Left forelimb (tissue), 1 donor: Measurements from ENCODE around the gene SLPI.

Experiments
- DNase-seq: peaks from one replicate; pipeline ENCODE4 v3.0.0-alpha.2; 2018; ENCODE audit warnings: low spot score

Gene SLPI

DNA sequence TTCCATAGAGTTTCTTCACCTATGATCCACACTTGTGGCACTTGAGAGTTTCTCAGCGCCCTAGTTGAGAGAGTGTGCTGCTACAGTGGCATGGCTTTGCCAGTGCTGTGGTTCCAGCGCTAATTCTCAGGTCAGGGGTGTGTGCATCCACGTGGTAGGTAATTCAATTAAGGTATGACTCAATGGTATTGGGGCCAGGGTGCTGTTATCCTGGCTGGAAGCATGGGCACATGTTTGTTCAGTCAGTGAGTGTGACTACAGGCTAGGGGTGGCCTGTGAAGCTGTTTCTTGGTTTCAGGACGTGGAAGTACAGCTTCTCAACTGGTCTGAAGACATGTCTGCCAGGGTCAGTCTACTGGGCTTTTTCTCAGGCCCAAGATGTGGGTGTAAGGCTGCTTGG lies 36.2 kb downstream of the SLPI start:
- DNase-seq, result no peak

GRCh38 chr20:45212836-45213235 lies 41.5 kb downstream of the SLPI start:
- no peak for DNase-seq

DNA sequence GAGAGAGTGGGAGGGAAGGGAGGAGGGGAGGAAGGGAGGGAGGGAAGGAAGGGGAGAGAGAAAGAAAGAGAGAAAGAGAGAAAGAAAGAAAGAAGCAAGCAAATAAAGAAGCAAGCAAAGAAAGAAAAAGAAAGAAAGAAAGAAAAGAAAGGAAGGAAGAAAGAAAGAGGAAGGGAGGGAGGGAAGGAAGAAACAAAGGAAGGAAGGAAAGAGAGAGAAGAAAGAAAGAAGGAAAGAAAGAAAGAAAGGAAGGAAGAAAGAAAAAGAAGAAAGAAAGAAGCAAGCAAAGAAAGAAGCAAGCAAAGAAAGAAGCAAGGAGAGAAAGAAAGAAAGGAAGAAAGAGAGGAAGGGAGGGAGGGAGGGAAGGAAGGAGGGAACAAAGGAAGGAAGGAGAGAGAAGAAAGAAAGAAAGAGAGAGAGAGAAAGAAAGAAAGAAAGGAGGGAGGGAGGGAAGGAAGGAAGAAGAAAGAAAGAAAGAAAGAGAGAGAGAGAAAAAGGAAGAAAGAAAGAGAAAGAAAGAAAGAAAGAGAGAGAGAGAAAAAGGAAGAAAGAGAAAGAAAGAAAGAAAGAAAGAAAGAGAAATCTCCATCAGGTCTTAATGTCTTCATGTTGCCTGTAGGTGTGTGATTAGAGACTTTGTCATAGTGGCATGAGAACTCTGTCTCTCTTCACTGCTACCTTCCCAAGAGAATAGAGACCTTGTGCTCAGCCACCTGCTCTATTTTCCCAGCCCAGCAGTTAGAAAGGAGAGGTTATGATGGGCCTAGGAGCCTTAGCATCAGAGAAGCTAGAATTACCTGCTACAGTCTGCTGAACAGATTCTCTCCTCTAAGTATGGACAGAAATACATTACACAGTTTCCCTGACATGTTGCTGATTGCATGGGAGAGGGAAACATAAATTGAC lies 42.5 kb downstream of the SLPI start:
- no peak for DNase-seq

GRCh38 chr20:45209924-45210323 lies 44.4 kb downstream of the SLPI start:
- DNase-seq, result no peak

DNA sequence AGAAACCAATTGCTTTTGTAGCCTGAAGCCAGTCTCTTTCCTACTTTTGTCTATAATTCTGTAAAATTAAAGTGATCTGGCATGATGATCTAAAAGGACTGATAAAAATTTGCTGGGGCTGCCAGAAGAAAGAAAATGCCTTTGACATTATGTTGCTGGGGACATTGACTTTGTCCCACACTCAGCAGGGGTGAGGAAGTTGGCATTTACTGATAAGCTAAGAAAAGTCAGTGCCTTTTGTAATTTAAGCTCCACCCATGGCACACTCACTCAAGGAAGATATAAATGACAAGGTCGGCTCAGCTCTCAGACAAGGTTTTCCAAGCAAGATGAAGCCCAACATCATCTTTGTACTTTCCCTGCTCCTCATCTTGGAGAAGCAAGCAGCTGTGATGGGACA lies 47.6 kb downstream of the SLPI start, which contains the start of gene SEMG1:
TSS of gene SEMG1 (plus strand) at position 309 of the 400 bp plus-strand sequence. CDS start at position 330, 21 bp downstream.
- DNase-seq, result no peak
